MV-4-11 (cell line): Measurements from ENCODE around the gene SIK1.

Source experiments
- DNase-seq: peaks from one replicate; lab custom pipeline; 2025; lab: John Stamatoyannopoulos, UW

The SIK1 gene

DNA sequence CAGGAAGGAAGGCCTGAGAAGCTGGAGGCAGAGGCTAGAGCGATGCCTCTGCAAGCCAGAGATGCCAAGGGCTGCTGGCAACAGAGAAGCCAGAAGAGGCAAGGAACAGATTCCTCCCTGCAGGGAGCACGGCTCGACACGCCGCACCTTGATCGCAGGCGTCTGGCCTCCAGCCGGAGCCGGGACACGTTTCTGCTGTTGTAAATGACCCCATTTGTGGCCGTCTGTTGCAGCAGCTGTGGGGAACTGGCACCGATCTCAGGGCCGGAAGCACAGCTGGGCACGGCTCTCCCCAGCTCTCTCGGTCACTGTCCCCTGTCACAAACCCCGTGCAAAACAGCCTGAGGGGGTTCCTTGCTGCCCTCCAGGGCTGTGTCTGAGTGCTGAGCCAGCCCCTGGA lies 59.6 kb downstream of the SIK1 start:
- no peak for DNase-seq

DNA sequence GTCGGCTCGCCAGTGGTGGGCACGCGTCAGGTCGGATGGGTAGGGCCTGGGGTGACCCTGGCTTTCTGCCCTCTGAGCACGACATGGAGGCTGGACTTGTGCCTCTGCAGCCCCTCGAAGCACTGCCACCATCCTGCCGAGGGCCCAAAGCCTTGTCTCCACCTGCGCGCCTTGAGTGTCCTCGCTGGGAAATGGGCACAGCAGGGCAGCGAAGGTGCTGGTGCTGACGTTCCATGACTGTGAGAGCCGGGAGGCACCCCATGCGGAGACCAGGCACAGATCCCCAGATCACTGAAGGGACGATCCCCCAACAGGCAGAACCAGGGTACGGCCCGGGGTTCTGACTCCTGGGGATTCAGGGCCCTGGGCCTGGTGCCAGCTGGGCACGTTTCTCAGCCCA lies 60.3 kb downstream of the SIK1 start:
- no peak for DNase-seq

DNA sequence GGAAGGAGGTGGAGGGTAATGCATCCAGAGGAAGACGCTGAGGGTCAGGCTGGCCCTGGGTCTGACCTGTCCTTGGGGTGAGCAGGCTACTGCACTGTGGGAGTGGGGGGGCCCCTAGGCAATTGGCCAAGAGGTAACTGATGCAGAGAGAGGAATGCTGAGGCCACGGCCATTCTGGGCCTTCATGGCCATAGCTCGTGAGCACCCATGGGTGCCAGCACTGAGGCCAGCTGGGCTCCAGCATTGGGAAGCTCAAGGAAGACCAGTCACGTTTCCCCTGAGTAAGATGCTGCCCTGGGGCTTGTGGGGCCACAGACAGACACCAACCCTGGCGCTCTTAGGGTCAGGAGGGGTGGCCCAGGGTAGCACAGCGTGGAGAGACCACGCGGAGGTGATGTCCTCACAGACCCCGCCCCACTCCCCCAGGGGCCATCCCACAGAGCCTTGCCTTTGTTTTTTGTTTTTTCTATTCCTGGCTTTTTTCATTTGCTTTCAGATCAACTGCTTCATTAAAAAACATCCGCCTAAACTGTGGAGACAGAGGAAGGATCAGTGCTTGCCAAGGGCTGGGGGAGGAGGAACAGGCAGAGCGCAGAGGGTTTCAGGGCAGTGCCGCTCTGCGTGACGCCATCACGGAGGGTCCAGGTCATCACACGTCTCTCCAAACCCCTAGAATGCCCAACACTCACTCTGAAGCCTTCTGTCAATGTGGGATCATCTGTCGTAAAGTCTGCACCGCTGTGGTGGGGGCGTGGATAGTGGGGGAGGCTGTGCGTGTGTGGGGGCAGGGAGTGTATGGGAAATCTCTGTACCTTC lies 61.1 kb downstream of the SIK1 start:
- no peak for DNase-seq

DNA sequence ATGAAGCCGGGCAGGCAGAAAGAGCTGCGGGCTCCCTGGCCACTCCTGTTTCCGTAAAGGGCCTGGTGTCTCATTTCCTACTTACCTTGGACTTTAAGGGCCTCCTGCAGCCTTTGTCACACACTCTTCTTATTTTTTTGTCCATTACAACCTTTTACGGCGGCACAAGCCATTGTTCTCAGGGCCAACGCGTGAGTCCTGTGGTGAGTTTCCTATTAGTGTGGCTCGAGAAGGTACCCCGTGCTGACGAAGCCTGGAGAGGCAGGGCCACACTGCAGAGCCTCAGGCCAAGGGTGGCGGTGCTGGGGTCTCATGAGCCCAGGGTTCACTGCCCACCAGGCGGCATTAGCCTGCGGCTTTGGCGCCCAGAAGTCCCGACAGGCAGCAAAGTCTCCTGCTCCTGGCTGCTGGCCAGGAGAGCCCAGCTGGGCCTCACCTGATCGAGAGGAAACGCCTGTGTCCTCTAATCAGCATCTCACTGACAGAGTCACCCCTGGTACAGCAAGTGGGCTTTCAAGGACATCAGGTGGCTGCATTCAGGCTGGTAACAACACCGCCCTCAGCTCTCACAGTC lies 62.0 kb downstream of the SIK1 start:
- DNase-seq: no peak
